ENCODE data around the gene UBE2G1. TPM values are rescaled to one million over a fixed set of nuclear protein-coding genes. Genes with fewer than 3 reads are reported as not detected.
A peak's percentile ranks its signal among the peaks of the same experiment; 100 is the strongest.

UBE2G1 gene
- total and polyA plus RNA-seq, 10 of the 15 experiments (the other 5 are each of a cell fraction or from before 2014, with no cell fraction given), result 24.4 to 139 (median 77.4) TPM

DNA sequence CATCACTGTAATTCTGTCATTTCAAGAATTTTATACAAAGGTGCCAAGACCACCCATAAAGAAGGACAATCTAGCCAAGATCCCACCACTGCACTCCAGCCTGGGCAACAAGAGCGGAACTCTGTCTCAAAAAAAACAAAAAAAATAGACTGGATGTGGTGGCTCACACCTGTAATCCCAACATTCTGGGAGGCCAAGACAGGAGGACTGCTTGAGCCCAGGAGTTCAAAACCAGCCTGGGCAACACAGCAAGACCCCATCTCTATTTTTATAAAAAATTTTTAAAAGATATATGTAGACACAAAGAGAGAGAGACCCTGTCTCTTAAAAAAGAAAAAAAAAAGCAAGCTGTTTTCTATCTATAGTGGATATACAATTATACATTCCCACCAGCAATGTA lies 8.8 kb downstream of the UBE2G1 start:
- RAD21 ChIA-PET (ENCODE audit: unreplicated experiment), result interaction anchor here (0.9 to 1.9 kb wide), 7 partner anchors 13 to 142 kb away, joined by 3 to 8 read pairs (median 4); no protein-coding TSS in a partner anchor
- BruUV-seq (replicated peaks), result no TSS peak
- Histone ChIP-seq H3K4me1 (ENCODE audit: control insufficient read depth, insufficient read depth, low read length) (peaks cover 42% of the 10 kb centered on the region), H3K4me2 (ENCODE audit: control insufficient read depth, insufficient read depth) (peak overlapping the region; percentile 45), H3K36me3 (ENCODE audit: control insufficient read depth in 2 of 2, insufficient read depth in 2 of 2, low read length in 1 of 2) (peaks cover 2 to 4% of the 10 kb centered on the region in 2 experiments; a peak in 2 of 4 replicates), H3K79me2 (ENCODE audit: control insufficient read depth, insufficient read depth, low read length) (peaks cover 96% of the 10 kb centered on the region), H3K4me3 (peak overlapping the region; percentile 40; the same call in 1 of the 2 replicates), H2AFZ (ENCODE audit: control insufficient read depth, low read depth, low read length) (no peak overlapping the region), H3K9ac (ENCODE audit: control insufficient read depth, insufficient read depth, low read length) (no peak overlapping the region), H3K27me3 (replicated peaks in 1 of 2; ENCODE audit: control insufficient read depth in 2 of 2, insufficient read depth in 2 of 2, low read length in 1 of 2) (no peaks in the 10 kb centered on the region), H4K20me1 (ENCODE audit: control insufficient read depth, insufficient read depth) (no peaks in the 10 kb centered on the region; the same call in none of the 2 replicates), H3K27ac (ENCODE audit: control insufficient read depth, insufficient read depth) (peak overlapping the region; percentile 69; the same call in 1 of the 2 replicates), H3K9me3 (replicated peaks; ENCODE audit: control insufficient read depth, insufficient read depth, low read length) (no peaks in the 10 kb centered on the region)
- ATAC-seq (no peak), FAIRE-seq (peak; percentile 75), DNase-seq (ENCODE audit: low read depth, low spot score) (no peak)
- POLR2A ChIA-PET, result interaction anchor here (0.6 to 1.4 kb wide), 5 partner anchors 10 to 94 kb away, joined by 3 to 4 read pairs (median 3); partner anchors contain the start of gene ANKFY1
- CTCF ChIA-PET, result interaction anchor here (0.7 to 2.3 kb wide), 7 partner anchors 22 to 158 kb away, joined by 3 to 6 read pairs (median 4); no protein-coding TSS in a partner anchor
- intact Hi-C loops (cut with micrococcal nuclease; ENCODE audit: unreplicated experiment), result loop anchor here (2.0 to 5.0 kb wide), 3 partner anchors 17 to 43 kb away; no protein-coding TSS in a partner anchor
- in situ Hi-C loops (cut with MboI), result no loop called here
- 100% methylated on average over 1 of the region's 1 CpG for WGBS (ENCODE audit: insufficient coverage, insufficient replicate concordance, low lambda C conversion rate, missing lambda C conversion rate)
- SMC1A ChIA-PET (ENCODE audit: uncharacterized antibody, unreplicated experiment), result interaction anchor here (0.8 to 1.9 kb wide), 7 partner anchors 13 to 141 kb away, joined by 3 to 9 read pairs (median 4); no protein-coding TSS in a partner anchor
- no peak for TF ChIP-seq LARP7 (IDR thresholded peaks at IDR 0.05)
- TF ChIP-seq, protein P1, sequence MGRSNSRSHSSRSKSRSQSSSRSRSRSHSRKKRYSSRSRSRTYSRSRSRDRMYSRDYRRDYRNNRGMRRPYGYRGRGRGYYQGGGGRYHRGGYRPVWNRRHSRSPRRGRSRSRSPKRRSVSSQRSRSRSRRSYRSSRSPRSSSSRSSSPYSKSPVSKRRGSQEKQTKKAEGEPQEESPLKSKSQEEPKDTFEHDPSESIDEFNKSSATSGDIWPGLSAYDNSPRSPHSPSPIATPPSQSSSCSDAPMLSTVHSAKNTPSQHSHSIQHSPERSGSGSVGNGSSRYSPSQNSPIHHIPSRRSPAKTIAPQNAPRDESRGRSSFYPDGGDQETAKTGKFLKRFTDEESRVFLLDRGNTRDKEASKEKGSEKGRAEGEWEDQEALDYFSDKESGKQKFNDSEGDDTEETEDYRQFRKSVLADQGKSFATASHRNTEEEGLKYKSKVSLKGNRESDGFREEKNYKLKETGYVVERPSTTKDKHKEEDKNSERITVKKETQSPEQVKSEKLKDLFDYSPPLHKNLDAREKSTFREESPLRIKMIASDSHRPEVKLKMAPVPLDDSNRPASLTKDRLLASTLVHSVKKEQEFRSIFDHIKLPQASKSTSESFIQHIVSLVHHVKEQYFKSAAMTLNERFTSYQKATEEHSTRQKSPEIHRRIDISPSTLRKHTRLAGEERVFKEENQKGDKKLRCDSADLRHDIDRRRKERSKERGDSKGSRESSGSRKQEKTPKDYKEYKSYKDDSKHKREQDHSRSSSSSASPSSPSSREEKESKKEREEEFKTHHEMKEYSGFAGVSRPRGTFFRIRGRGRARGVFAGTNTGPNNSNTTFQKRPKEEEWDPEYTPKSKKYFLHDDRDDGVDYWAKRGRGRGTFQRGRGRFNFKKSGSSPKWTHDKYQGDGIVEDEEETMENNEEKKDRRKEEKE (IDR thresholded peaks at IDR 0.05), result no peak
- TF ChIP-seq ZZZ3 (IDR thresholded peaks at IDR 0.05; ENCODE audit: control insufficient read depth, insufficient read length, low read depth), result no peak
- no peak for TF ChIP-seq RUNX3 (IDR thresholded peaks at IDR 0.05; ENCODE audit: low read length)
- TF ChIP-seq, protein P2, sequence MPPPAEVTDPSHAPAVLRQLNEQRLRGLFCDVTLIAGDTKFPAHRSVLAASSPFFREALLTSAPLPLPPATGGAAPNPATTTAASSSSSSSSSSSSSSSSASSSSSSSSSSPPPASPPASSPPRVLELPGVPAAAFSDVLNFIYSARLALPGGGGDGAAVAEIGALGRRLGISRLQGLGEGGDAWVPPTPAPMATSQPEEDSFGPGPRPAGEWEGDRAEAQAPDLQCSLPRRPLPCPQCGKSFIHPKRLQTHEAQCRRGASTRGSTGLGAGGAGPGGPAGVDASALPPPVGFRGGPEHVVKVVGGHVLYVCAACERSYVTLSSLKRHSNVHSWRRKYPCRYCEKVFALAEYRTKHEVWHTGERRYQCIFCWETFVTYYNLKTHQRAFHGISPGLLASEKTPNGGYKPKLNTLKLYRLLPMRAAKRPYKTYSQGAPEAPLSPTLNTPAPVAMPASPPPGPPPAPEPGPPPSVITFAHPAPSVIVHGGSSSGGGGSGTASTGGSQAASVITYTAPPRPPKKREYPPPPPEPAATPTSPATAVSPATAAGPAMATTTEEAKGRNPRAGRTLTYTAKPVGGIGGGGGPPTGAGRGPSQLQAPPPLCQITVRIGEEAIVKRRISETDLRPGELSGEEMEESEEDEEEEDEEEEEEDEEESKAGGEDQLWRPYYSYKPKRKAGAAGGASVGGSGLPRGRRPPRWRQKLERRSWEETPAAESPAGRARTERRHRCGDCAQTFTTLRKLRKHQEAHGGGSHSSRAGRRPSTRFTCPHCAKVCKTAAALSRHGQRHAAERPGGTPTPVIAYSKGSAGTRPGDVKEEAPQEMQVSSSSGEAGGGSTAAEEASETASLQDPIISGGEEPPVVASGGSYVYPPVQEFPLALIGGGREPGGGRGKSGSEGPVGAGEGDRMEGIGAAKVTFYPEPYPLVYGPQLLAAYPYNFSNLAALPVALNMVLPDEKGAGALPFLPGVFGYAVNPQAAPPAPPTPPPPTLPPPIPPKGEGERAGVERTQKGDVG (CRISPR knock-in tag; IDR thresholded peaks at IDR 0.05), result no peak
- no peak for TF ChIP-seq ZBTB33 (IDR thresholded peaks at IDR 0.05)
- TF ChIP-seq SREBF2 (IDR thresholded peaks at IDR 0.05; ENCODE audit: low read length), result no peak
- no peak for TF ChIP-seq RAD21 (IDR thresholded peaks at IDR 0.05; ENCODE audit: insufficient read depth, low read depth, low read length)
- no peak for TF ChIP-seq CUX1 (IDR thresholded peaks at IDR 0.05; ENCODE audit: insufficient replicate concordance, low read depth, low read length)
